ENCODE measurements around the gene KRTAP6-1.

The KRTAP6-1 gene, protein sequence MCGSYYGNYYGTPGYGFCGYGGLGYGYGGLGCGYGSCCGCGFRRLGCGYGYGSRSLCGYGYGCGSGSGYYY

GRCh38 chr21:30613836-30614235 lies at the start of gene KRTAP6-1:
Gene KRTAP6-1, minus strand, starts transcription at chr21:30613930. Its CDS starts 26 bp downstream, at chr21:30613904.
- DNase-seq, result no peak

DNA sequence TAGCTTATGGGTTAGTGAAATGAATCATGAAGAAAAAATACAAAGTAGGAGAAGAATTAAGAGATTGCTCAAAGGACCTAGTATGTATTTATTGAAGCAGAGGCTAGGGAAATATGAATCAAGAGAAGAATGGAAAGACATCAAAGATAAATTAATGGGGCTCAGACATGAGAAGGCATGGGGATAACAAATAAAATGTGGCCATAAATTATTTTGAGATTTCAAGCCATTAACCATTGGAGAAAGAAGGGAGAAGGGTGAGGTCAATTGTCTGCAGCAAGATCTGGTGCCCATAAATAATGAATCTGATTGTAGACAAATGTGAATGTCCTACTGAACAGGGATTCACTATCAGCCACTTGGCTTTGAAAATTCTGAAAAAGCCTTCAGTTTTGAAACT lies 39.2 kb upstream of the KRTAP6-1 start:
- no peak for DNase-seq

DNA sequence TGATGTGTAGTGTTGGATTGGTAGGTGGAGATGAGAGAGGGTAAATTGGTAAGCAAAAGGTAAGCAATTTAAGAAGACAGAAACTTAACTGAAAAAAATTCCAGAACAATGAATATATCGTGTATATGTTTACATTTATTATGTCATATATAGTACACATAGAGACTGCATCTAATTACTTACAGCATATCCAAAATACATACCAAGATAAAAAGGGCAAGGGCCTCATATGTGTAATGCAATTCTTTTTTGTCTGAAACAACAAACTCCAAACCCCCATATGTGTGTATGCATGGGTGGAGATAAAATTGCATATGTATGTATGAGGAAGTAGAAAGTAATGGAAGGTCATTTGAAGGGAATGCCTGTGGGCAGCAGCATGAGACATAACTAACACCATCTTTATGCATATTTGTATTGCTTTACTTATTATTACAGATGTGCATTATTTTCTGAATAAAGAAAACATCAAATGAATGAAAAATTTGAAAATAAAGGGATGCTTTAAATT lies 33.2 kb upstream of the KRTAP6-1 start:
- no peak for DNase-seq

DNA sequence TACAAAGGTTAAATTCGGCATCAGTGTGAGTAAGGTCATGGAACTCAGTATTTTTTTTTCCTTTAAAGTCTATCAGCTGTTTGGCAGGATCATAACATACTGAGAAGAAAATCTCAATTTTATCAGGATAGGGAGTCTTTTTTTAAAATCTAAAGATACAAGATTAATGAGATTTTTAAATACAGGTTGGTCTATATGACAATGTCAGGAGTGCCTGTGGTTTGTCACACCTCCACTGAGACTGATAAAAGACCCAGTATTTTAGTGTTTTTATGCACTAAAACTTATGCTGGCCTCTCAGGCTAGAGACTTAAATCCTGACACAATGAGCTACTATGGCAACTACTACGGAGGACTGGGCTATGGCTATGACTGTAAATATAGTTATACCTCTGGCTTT lies 28.8 kb upstream of the KRTAP6-1 start, which contains the start of gene KRTAP20-3:
TSS of gene KRTAP20-3 (plus strand) at position 301 of the 400 bp plus-strand sequence.
- DNase-seq, result no peak

DNA sequence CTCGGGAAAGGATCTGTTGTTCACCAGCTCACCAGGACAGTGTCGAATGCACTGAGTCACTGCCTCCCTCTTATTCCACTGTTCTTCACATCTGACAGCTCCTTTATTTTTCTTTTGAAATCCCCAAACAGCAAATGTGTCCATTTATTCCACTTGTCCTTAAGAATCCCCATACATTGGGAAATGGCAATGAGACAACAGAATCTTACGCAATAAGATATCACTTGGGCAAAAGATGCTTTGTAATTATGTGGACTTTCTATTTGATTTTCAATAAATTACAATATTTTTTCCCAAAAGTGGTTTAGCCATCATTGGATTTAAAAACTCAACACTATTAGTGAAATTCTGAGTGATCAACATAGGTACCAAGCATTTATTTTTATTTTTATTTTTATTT lies 25.0 kb upstream of the KRTAP6-1 start:
- DNase-seq, result no peak

DNA sequence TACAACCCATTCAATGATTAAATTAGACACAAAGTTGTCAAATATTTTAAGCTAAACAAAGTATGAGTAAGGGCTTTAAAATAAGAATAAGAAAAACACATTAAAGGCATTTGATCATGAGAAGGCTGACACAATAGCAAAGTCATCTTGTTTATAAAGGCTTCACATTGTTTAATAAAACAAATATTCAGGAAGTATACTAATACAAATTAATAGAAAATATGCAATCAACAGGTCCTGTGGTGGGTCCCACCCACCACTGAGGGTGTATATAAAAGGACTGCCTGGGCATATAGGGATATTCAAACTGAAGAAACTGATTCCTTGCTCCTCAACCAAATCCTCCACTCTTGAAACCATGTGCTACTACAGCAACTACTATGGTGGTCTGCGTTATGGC lies 21.2 kb upstream of the KRTAP6-1 start, which contains the start of gene KRTAP20-2:
TSS of gene KRTAP20-2 (plus strand) at position 301 of the 400 bp plus-strand sequence. CDS start at position 359, 58 bp downstream.
- DNase-seq, result no peak

DNA sequence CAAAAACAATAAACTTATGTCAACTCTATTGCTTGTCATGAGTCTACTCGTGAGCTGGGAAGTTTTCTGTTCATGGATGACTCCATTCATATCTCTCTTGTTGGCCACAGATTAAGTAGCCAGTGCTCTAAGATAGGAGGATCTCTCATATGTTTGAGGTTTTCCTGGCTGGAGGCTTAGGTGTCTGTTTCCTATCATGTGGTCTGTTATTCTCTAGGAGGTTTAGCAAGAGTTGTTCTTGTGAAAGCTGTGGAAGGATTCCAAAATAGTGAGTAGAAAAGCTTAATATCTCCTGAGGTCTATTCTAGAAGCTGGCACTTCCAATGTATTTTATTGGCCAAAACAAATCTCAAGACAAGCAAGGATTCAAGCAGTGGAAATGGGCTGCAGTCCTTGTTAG lies 15.5 kb upstream of the KRTAP6-1 start:
- no peak for DNase-seq

DNA sequence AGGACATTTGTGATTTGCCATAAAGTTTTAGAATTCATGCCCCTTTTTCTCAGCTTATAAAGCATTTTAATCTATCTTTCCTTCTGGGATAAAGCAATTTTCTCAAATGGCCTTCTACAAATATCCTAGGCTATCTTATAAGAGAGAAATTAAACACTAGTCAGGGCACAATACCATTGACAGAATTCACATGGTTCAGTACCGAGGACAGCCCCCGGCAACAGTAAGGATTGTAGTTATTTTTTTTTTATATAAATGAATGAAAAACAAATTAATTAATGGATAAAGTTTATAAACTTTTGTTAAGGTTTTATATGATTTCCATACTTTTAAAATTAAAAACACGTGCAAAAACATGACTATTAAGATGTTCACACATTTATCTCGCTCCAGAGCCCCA lies 14.4 kb upstream of the KRTAP6-1 start:
- DNase-seq, result no peak

- DNase-seq, result no peak
Observed at GRCh38 chr21:30625449-30626165, 11.9 kb upstream of the KRTAP6-1 start.

- DNase-seq, result no peak
Observed at GRCh38 chr21:30623362-30623761, 9.6 kb upstream of the KRTAP6-1 start.

DNA sequence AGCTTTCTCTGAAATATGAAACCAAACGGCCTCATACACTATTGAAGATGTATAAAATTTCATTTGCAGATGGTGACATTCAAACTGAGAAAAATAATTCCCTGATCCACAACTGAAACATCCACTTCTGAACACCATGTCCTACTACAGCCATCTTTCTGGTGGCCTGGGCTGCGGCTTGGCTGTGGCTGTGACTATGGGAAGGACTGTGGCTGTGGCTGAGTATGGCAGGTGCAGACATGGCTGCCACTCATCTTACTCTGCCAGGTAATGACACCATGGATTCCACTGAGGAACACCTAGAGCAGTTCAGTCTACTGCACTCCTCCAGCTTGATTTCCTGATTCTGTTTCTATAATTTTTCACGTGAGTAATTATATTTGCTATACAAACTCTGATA lies 6.8 kb upstream of the KRTAP6-1 start, which contains the start of gene KRTAP20-4:
TSS of gene KRTAP20-4 (plus strand) at position 106 of the 400 bp plus-strand sequence.
- DNase-seq, result no peak

DNA sequence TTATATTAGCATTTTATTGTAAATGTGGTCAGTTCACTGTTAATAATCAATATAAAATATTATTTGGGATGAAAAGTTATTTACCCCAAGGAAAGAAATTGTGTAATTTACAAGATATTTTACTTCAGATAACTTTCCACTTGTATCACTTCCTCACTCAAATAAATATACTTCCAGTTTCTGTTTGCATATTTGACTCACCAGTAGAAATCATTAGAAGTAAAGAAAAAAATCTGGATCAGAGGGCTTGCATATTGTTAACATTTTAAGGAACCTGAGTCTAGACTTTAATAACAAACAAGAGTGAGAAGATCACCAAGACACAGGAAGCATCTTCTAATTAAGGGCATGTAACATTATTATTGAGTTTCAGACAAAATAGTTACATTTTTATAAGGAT lies 6.3 kb upstream of the KRTAP6-1 start:
- no peak for DNase-seq

- no peak for DNase-seq
Observed at GRCh38 chr21:30616125-30616524, 2.4 kb upstream of the KRTAP6-1 start, which contains the start of gene KRTAP20-1. Gene KRTAP20-1, plus strand, starts transcription at chr21:30616425. Its CDS starts 30 bp downstream, at chr21:30616455.

DNA sequence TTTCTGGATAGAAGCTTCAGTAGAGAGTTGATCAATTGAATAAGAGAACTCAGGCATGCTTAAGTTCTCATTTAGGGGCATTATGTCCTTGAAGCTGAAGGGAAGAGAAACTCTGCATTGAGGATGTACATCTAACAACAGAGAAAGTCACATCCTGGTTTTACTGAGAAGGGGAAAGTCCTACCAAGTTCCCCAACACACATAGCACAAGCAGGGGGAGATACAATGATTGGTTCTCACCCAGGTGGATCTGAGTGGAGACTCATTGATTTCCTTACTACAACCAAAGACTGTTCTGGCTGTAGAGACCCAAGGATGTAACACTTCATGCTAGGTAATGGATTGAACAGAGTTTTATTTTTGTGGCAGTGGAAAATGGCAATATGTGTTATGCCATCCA lies 1.5 kb upstream of the KRTAP6-1 start:
- DNase-seq, result no peak

DNA sequence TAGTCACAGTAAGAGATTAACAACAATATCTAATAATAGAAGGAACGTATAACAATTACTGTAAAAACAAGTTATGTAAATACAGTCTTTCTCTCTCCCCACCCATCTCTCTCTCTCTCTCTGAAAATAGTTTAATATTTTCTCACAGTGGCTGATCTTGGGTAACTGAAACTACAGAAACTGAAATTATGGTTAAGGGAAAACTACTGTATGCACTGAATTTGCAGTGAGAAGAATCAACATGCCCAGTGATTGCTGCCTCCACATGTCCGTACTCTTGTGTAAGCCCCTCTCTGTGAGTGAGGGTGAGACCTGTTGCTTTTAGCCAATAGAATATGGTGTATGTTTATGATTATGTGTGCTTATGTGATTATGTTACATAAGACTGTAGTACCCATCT lies 1.6 kb downstream of the KRTAP6-1 start:
- no peak for DNase-seq

- no peak for DNase-seq
Observed at GRCh38 chr21:30605968-30606367, 7.8 kb downstream of the KRTAP6-1 start.

GRCh38 chr21:30600787-30601186 lies 12.9 kb downstream of the KRTAP6-1 start, which contains the start of gene KRTAP22-1:
Gene KRTAP22-1, plus strand, starts transcription at chr21:30601087.
- no peak for DNase-seq

DNA sequence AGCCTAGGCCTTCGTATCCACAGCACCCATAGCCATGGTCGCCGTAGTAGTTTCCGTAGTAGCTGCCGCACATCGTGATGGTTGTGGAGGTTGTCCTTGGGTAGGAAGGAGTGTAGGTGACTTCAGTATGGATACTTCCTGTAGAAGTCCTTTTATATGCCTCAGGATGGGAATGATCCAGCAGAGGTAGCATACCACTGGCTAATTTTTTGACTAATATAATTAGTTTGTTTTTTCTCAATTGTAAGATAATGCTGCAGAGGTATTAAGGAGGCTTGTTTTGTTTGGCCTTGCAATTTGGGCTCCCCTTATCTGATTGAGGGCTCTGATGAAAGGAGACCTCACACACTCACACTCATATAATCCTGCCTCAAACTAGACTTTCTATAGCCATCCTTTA lies 14.9 kb downstream of the KRTAP6-1 start, which contains the start of gene KRTAP6-2:
TSS of gene KRTAP6-2 (minus strand) at position 101 of the 400 bp plus-strand sequence. CDS start at position 73, 28 bp downstream.
- no peak for DNase-seq

- no peak for DNase-seq
Observed at GRCh38 chr21:30592140-30592539, 21.6 kb downstream of the KRTAP6-1 start, which contains the start of gene KRTAP6-3. Gene KRTAP6-3, plus strand, starts transcription at chr21:30592440. Its CDS starts 6 bp downstream, at chr21:30592446.

GRCh38 chr21:30590297-30590696 lies 23.4 kb downstream of the KRTAP6-1 start, which contains the start of gene KRTAP22-2:
Gene KRTAP22-2, minus strand, starts transcription at chr21:30590397.
- DNase-seq, result no peak

DNA sequence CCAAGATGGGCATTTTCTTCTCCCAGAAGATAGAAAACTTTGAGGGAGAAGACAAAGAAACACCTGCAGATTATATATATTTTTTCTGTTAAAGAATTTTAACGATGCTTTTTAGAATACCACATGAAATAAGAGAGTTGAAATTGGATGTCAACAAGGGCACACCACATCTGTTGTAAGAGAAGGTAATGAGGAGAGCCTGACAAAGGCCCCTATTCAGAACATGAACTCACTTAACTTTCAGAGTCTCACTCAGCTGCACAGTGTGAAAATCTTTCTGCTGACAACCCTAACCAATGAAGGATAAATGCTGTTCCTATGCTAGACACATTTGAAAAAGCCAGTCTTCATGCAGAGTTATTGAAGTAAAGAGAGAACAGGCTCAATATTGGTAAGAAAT lies 30.9 kb downstream of the KRTAP6-1 start:
- DNase-seq, result no peak

GRCh38 chr21:30580132-30580531 lies 33.6 kb downstream of the KRTAP6-1 start:
- no peak for DNase-seq

GRCh38 chr21:30579346-30579745 lies 34.4 kb downstream of the KRTAP6-1 start:
- no peak for DNase-seq

DNA sequence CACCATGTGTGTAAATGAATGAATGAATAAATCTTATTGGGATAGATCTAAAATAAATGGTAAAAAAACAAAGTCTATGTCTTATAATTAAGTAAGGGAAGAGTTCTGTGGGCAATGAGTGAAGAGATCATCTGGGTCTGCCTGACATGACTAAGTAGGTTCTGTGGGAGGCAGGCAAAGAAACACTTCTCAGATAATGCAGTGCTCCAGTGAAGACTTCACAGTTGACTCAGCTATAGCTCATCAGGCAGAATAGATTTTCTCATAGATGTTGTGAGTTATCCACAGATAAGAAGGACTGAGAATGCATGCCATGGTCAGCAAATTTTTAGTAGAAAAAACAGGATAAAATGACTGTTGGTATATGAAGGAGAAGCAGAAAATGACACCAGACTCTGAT lies 36.0 kb downstream of the KRTAP6-1 start:
- no peak for DNase-seq

Data from NCI-H1105 treated with DMSO at 0.1 percent for 48 hours (cell line).